Left kidney (tissue), 2 donors: ENCODE data around the gene GRB10. TPM values are rescaled to one million over a fixed set of nuclear protein-coding genes. Genes with fewer than 3 reads are reported as not detected.
A peak's percentile ranks its signal among the peaks of the same experiment; 100 is the strongest.
"Not testable (repeated sequence)": the region's sequence is repeated elsewhere in the genome, so short reads cannot be mapped to it uniquely, and the experiment has no call there.

ENCODE experiments used
- DNase-seq: peaks from one replicate; pipeline ENCODE4 v3.0.0-alpha.2; 2013
- polyA plus RNA-seq: library from polyadenylated mRNA; unstranded; fragments of 120-200 nt; gene quantifications from one replicate; pipeline ENCODE4 v1.2.1, GENCODE V29; 2013; ENCODE audit not compliant: insufficient read length

GRB10 gene
- polyA plus RNA-seq, 1 donor = 45.6 TPM

DNA sequence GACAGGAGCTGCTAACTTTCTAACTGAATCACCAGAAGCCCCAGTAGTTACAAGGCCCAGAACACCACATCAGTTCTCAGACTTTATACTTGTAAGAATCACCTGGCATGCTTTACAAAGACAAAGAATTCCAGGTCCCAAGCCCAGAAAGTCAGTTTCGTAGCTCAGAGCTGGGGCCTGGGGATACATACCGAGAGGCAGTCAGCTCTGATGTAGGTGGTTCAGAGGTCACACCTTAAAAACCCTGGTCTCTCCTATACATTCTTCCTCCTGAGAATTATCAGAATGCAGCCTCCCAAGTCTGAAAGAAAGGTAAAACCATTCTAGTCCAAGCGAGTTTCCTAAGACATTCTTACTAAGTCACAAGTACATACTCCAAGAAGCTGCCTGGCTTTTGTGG, 2.3 kb downstream of the GRB10 start:
- DNase-seq = no peak

- no peak for DNase-seq
Observed at GRCh38 chr7:50779427-50779826, 3.3 kb downstream of the GRB10 start.

- DNase-seq = no peak
Observed at GRCh38 chr7:50778189-50778588, 4.5 kb downstream of the GRB10 start.

DNA sequence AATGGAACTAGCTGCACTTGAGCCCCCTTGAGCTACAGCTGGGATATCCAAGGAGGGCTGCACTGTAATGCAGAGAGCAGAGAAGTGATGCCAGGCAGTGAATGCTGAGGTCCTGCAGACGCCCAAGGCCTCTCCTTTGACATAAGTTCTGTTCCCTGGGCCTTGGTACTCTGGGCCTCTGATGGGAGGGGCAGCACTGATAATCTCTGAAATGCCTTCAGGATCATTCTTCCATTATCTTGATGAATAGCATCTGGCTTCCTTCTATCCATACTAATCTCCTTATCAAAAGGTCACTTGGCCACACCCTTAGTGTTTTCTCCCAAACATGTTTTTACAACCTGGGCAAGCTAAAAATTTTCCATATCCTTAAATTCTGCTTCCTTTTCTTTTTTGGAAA, 6.9 kb downstream of the GRB10 start:
- DNase-seq = no peak

DNA sequence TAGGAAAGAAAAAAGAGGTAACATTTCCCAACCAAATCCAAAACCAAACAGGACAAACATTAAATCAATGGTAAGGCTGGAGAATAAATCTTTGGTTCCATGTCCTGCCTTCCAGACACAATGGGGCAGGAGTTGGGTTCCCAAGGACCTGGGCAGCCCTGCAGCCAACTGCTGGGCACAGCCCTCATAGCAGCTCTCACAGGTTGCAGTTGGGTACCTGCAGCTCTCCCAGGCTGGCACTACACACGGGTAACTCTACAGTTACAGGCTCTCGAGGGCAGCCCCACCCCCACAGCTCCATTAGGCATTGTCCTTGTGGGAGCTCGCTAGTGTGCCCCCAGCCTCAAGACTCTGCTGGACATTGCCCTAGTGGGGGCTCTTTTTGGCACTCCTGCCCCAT, 7.5 kb downstream of the GRB10 start:
- no peak for DNase-seq

DNA sequence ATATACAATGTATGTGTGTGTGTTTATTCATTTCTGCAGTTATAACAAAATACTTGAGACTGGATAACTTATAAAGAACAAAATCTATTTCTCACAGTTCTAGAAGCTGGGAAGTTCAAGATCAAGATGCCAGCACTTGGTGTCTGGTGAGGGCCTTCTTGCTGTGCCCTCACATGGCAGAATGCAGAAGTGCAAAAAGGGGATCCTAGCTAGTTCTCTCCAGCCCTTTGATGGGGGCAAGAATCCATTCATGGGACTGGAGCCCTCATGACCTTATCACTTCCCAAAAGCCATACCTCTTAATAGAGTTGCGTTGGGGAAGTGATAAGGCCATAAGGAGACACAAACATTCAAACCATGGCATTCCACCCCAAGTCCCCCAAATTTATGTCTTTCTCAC, 8.4 kb downstream of the GRB10 start:
- no peak for DNase-seq

- DNase-seq = not testable (repeated sequence)
Observed at GRCh38 chr7:50773071-50773470, 9.6 kb downstream of the GRB10 start.

DNA sequence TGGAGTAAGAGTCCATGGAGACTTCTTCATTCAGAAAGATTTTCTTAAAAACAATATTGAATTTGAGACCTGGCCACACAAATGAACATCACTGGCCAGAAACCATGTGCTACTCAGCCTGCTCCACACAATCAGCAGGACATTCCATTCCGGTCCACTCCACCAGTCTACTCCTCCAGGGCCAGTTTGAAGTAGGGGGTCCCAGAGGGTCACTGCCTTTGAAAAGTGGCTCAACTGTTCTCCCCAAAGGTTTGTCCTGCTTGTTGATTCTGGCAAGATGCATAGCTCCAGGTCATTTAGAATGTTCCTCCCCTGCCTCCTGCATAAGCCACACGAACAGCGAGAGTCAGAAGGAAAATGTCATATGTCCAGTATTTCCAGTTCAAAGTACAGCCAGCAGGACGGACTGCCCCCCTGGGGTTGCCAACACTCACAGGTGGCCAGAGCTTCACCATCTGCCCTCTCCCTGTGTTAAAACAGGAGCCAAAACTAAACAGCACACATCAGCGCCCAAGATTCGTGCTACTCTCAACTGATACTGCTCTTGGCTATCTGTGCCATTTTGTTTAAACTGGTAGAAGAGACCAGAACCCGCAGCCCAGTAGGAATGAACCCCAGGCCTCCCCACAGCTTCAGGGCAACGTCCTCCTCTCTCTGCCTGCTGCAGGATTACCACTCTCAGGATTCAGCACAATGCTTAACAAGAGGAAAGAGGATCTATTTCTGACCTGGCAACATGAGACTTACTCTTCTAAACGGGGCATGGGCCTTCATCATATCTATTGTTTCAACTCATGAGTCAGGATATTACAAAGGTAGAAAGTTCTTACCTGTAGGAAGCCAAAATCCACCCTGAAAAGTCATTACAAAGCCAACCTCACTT, 11.3 kb downstream of the GRB10 start:
- no peak for DNase-seq

- DNase-seq = no peak
Observed at GRCh38 chr7:50768485-50769474, 13.9 kb downstream of the GRB10 start.

- DNase-seq = no peak
Observed at GRCh38 chr7:50766849-50767207, 15.9 kb downstream of the GRB10 start.

- DNase-seq = no peak
Observed at GRCh38 chr7:50766106-50766848, 16.4 kb downstream of the GRB10 start.

GRCh38 chr7:50762337-50762736, 20.4 kb downstream of the GRB10 start:
- no peak for DNase-seq

DNA sequence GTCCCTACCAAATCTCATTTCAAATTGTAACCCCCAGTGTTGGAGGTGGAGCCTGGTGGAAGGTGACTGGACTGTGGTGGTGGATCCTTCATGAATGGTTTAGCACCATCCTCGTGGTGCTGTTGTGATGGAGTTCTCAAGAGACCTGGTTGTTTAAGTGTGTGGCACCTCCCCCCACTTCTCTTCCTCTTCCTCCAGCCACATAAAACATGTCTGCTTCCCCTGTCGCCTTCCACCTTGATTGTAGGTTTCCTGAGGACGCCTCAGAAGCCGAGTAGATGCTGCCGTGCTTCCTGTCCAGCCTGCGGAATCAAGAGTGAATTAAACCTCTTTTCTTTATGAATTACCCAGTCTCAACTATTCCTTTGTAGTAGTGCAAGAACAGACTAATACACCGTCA, 21.0 kb downstream of the GRB10 start:
- DNase-seq = no peak

DNA sequence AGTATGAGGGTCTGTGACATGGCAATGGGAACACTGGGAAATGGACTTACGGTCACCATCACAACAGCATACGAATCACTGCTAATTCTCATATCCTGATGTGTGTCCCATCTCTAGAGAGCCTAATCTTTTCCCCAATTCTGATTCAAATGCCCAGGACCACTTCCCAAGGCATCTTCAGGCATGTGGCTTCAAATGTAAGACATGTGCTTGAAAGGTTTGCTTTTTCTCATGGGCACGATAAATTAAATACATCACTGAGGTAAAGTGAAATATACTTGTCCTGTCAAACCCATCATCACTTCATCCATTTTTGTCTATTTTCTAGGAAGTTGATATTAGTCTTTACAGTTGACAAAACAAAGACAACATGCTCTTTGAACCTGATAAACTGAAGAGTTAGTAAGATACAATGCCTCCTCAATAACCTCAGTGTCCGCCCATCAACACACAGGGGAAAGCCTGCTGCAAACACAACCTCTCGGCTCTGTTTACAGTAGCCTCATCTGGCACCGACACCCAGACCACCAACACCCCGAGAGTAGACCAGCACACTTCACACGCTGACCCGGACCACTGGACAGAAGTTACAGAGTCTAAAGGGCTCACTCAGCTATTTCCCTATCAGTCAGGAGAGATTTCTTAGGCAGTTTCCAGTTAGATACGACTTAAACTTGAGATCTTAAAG, 24.8 kb downstream of the GRB10 start:
- no peak for DNase-seq

- DNase-seq = no peak
Observed at GRCh38 chr7:50756180-50756579, 26.5 kb downstream of the GRB10 start.

- no peak for DNase-seq
Observed at GRCh38 chr7:50754684-50755083, 28.0 kb downstream of the GRB10 start.

DNA sequence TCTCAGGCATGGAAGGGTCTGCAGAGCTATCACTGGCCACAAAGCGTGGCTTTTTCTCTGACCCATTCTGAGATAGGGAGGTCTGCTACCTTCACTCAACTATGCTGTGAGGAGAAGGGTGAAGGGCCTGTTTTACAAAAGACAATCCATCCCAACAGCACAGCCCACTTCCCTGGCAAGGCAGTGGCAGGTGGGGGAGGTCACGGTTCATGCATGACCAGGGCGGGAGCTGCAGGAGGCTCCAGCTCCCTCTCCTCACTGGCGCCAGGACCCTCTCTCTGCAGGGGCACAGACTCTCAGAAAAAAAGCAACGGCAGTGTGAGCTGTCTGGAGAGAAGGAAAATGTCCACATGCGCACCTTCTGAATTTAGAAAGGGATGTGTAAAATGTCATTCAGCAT, 28.5 kb downstream of the GRB10 start:
- DNase-seq = peak; percentile 48

GRCh38 chr7:50752422-50752821, 30.3 kb downstream of the GRB10 start:
- DNase-seq = no peak

- DNase-seq = no peak
Observed at GRCh38 chr7:50751146-50751545, 31.6 kb downstream of the GRB10 start.

DNA sequence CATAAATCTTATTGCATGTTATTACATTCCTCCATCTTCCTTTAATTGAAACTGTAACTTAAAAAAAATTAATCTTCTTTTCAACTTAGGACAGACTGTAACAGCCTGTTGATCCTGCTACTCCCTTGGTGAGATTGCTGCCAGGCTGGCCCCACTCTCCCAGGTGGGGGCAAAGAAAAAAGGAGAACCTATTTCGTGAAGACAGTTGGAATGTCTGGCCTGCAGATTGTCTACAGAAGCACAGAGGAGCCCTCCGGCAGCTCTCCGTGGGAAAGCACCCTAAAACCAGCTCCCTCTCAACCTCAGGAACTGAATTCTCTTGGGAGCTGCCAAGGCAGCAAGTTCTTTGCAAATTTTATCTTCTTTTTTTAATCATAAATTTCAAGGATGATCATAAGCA, 32.8 kb downstream of the GRB10 start:
- DNase-seq = no peak

DNA sequence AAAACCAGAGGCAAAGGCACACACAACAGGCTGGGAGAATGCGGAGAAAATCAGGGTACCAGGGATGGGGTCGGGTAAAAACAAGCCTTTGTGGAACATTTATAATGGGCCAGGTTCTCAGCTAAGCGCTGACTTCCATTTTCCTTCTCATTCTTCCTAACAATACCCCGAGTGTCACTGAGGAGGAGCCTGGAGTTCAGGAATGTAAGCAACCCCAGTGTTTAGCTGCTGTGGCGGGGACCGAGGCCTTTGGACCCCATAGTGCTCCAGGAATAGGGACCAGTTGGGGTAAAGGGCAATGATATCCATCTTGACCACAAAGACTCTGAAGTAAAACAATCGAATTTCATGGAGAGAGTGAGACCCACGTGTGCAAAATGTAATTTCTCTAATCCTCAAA, 34.2 kb downstream of the GRB10 start:
- no peak for DNase-seq

- no peak for DNase-seq
Observed at GRCh38 chr7:50745835-50746234, 36.9 kb downstream of the GRB10 start.
